Measurements from ENCODE around the gene SPEF2.

GRCh38 chr5:35672995-35673394 lies 55.3 kb downstream of the SPEF2 start:
- TF ChIP-seq, protein P1, sequence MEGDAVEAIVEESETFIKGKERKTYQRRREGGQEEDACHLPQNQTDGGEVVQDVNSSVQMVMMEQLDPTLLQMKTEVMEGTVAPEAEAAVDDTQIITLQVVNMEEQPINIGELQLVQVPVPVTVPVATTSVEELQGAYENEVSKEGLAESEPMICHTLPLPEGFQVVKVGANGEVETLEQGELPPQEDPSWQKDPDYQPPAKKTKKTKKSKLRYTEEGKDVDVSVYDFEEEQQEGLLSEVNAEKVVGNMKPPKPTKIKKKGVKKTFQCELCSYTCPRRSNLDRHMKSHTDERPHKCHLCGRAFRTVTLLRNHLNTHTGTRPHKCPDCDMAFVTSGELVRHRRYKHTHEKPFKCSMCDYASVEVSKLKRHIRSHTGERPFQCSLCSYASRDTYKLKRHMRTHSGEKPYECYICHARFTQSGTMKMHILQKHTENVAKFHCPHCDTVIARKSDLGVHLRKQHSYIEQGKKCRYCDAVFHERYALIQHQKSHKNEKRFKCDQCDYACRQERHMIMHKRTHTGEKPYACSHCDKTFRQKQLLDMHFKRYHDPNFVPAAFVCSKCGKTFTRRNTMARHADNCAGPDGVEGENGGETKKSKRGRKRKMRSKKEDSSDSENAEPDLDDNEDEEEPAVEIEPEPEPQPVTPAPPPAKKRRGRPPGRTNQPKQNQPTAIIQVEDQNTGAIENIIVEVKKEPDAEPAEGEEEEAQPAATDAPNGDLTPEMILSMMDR (IDR thresholded peaks at IDR 0.05; ENCODE audit: insufficient read depth, low read length) = no peak
- TF ChIP-seq GABPA (IDR thresholded peaks at IDR 0.05; ENCODE audit: low read depth) = no peak
- TF ChIP-seq, protein P2, sequence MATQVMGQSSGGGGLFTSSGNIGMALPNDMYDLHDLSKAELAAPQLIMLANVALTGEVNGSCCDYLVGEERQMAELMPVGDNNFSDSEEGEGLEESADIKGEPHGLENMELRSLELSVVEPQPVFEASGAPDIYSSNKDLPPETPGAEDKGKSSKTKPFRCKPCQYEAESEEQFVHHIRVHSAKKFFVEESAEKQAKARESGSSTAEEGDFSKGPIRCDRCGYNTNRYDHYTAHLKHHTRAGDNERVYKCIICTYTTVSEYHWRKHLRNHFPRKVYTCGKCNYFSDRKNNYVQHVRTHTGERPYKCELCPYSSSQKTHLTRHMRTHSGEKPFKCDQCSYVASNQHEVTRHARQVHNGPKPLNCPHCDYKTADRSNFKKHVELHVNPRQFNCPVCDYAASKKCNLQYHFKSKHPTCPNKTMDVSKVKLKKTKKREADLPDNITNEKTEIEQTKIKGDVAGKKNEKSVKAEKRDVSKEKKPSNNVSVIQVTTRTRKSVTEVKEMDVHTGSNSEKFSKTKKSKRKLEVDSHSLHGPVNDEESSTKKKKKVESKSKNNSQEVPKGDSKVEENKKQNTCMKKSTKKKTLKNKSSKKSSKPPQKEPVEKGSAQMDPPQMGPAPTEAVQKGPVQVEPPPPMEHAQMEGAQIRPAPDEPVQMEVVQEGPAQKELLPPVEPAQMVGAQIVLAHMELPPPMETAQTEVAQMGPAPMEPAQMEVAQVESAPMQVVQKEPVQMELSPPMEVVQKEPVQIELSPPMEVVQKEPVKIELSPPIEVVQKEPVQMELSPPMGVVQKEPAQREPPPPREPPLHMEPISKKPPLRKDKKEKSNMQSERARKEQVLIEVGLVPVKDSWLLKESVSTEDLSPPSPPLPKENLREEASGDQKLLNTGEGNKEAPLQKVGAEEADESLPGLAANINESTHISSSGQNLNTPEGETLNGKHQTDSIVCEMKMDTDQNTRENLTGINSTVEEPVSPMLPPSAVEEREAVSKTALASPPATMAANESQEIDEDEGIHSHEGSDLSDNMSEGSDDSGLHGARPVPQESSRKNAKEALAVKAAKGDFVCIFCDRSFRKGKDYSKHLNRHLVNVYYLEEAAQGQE (IDR thresholded peaks at IDR 0.05; ENCODE audit: insufficient replicate concordance, low read depth) = no peak
- TF ChIP-seq POLR2AphosphoS5 (IDR thresholded peaks at IDR 0.05; ENCODE audit: low read depth) = no peak

All from HL-60 (cell line).